Calu3 (cell line): ENCODE measurements around the gene METTL24. TPM values are rescaled to one million over a fixed set of nuclear protein-coding genes. Genes with fewer than 3 reads are reported as not detected.
A peak's percentile ranks its signal among the peaks of the same experiment; 100 is the strongest.

Experiments used
- BruUV-seq: library from RNA; stranded (reverse); fragments of 400-500 nt; replicated peaks from 2 replicates; lab custom pipeline; 2021; lab: Mats Ljungman, UMichigan
- CTCF ChIA-PET: fragments of 300-600 bp; sonication (Branson Sonifier 250); formaldehyde crosslinking; loops from one replicate; lab custom pipeline; 2022; ENCODE audit warnings: antibody characterized with exemption; lab: Charles Lee
- DNase-seq: peaks from one replicate; pipeline ENCODE4 v3.0.0; 2022
- H3K27ac Mint-ChIP-seq: one replicate; pipeline ENCODE4 v1.8.0; 2022; ENCODE audit warnings: mixed read lengths; ENCODE audit not compliant: unreplicated experiment
- H3K27me3 Mint-ChIP-seq: one replicate; pipeline ENCODE4 v1.8.0; 2022; ENCODE audit warnings: mixed read lengths; ENCODE audit not compliant: unreplicated experiment
- H3K36me3 Mint-ChIP-seq: one replicate; pipeline ENCODE4 v1.8.0; 2022; ENCODE audit warnings: mild to moderate bottlenecking, moderate library complexity, mixed read lengths; ENCODE audit not compliant: insufficient read depth, unreplicated experiment
- H3K4me1 Mint-ChIP-seq: one replicate; pipeline ENCODE4 v1.8.0; 2022; ENCODE audit warnings: mild to moderate bottlenecking, low read depth, mixed read lengths; ENCODE audit not compliant: unreplicated experiment
- H3K4me3 Mint-ChIP-seq: one replicate; pipeline ENCODE4 v1.8.0; 2022; ENCODE audit warnings: mild to moderate bottlenecking, low read depth, moderate library complexity, mixed read lengths; ENCODE audit not compliant: unreplicated experiment
- H3K9me3 Mint-ChIP-seq: one replicate; pipeline ENCODE4 v1.8.0; 2022; ENCODE audit warnings: low read depth, mixed read lengths; ENCODE audit not compliant: unreplicated experiment
- intact Hi-C: fragments of 100-400 bp; cut with micrococcal nuclease; formaldehyde crosslinking; loops from one replicate; pipeline ENCODE4 v1.10.0; 2022; ENCODE audit not compliant: unreplicated experiment
- total RNA-seq: library from RNA; stranded (reverse); gene quantifications from 2 replicates; pipeline ENCODE4 v1.2.3, GENCODE V29; 2022
- TF ChIP-seq, protein P1 (sequence below): fragments of 200-600 bp; IDR thresholded peaks from one replicate; pipeline ENCODE4 v1.8.0; 2022; ENCODE audit warnings: antibody characterized with exemption; ENCODE audit not compliant: unreplicated experiment

Gene METTL24
- total RNA-seq, 1 experiment from 2014 or later, result not detected

- peak; percentile 38 for DNase-seq
- peaks cover 34% of the 10 kb centered on the region for H3K27me3 Mint-ChIP-seq
- TF ChIP-seq, protein P1, sequence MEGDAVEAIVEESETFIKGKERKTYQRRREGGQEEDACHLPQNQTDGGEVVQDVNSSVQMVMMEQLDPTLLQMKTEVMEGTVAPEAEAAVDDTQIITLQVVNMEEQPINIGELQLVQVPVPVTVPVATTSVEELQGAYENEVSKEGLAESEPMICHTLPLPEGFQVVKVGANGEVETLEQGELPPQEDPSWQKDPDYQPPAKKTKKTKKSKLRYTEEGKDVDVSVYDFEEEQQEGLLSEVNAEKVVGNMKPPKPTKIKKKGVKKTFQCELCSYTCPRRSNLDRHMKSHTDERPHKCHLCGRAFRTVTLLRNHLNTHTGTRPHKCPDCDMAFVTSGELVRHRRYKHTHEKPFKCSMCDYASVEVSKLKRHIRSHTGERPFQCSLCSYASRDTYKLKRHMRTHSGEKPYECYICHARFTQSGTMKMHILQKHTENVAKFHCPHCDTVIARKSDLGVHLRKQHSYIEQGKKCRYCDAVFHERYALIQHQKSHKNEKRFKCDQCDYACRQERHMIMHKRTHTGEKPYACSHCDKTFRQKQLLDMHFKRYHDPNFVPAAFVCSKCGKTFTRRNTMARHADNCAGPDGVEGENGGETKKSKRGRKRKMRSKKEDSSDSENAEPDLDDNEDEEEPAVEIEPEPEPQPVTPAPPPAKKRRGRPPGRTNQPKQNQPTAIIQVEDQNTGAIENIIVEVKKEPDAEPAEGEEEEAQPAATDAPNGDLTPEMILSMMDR, result peak; percentile 17
- intact Hi-C loops, result no loop called here
- H3K27ac Mint-ChIP-seq, result no peak overlapping the region
- H3K4me1 Mint-ChIP-seq, result no peaks in the 10 kb centered on the region
- no TSS peak for BruUV-seq
- CTCF ChIA-PET, result interaction anchor here (0.6 to 1.3 kb wide), 3 partner anchors 164 to 1316 kb away, joined by 3 to 5 read pairs (median 4); no protein-coding TSS in a partner anchor
- no peaks in the 10 kb centered on the region for H3K9me3 Mint-ChIP-seq
- no peaks in the 10 kb centered on the region for H3K36me3 Mint-ChIP-seq
- H3K4me3 Mint-ChIP-seq, result no peak overlapping the region
Observed at GRCh38 chr6:110341663-110342596, 16.2 kb downstream of the METTL24 start.

- H3K36me3 Mint-ChIP-seq, result no peaks in the 10 kb centered on the region
- peaks cover 41% of the 10 kb centered on the region for H3K27me3 Mint-ChIP-seq
- no peaks in the 10 kb centered on the region for H3K4me1 Mint-ChIP-seq
- TF ChIP-seq, protein P1, result no peak
- H3K27ac Mint-ChIP-seq, result no peak overlapping the region
- BruUV-seq, result no TSS peak
- CTCF ChIA-PET, result interaction anchor here (0.8 to 1.3 kb wide), 2 partner anchors 28 to 163 kb away, joined by 3 to 4 read pairs; no protein-coding TSS in a partner anchor
- no peaks in the 10 kb centered on the region for H3K9me3 Mint-ChIP-seq
- no peak for DNase-seq
- intact Hi-C loops, result no loop called here
- H3K4me3 Mint-ChIP-seq, result no peak overlapping the region
Observed at GRCh38 chr6:110341067-110341466, 17.1 kb downstream of the METTL24 start.

DNA sequence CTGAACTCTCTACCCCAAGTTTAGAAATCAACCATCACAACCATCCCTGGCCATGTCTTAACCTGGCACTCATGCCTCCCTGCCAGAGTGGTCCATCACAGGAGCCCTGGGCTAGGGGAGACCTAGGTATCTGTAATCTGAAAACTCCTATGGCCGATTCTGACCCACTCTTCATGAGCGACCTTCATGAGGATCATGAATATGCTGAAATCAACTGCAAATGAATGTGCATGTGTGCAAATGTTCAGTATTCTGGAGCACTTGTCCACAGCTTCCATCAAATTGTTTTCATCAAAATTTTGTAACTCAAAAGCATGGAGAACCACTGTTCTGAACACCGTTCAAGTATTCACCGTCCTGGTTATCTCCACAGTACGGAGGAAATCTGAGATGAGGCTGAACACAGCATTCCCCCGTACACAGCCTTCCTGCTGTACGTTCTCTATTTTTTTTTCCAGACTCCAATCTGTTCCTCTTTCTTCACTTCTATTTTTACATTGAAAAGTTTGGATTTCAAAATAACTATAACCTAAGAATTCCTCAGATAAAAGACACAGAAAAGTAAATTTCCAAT lies 17.7 kb downstream of the METTL24 start:
- CTCF ChIA-PET, result interaction anchor here (0.8 kb wide), 1 partner anchor 27 kb away, joined by 3 read pairs; no protein-coding TSS in a partner anchor
- H3K27ac Mint-ChIP-seq, result no peak overlapping the region
- no TSS peak for BruUV-seq

GRCh38 chr6:110338820-110339470 lies 19.2 kb downstream of the METTL24 start:
- Mint-ChIP-seq H3K36me3 (no peaks in the 10 kb centered on the region), H3K27ac (no peak overlapping the region), H3K4me3 (no peak overlapping the region), H3K9me3 (no peaks in the 10 kb centered on the region), H3K4me1 (no peaks in the 10 kb centered on the region), H3K27me3 (peaks cover 41% of the 10 kb centered on the region)
- no peak for DNase-seq
- TF ChIP-seq, protein P1, result no peak
- intact Hi-C loops, result no loop called here
- CTCF ChIA-PET, result no interaction called here
- no TSS peak for BruUV-seq

More for the DNA sequence above, 17.7 kb downstream of the METTL24 start:
- TF ChIP-seq, protein P1, result no peak
- Mint-ChIP-seq H3K27me3 (peaks cover 41% of the 10 kb centered on the region), H3K4me3 (no peak overlapping the region), H3K4me1 (no peaks in the 10 kb centered on the region), H3K36me3 (no peaks in the 10 kb centered on the region), H3K9me3 (no peaks in the 10 kb centered on the region)
- DNase-seq, result no peak
- intact Hi-C loops, result no loop called here
